ENCODE results near the gene TMEM267.
"Not testable (repeated sequence)": the region's sequence is repeated elsewhere in the genome, so short reads cannot be mapped to it uniquely, and the experiment has no call there.

The TMEM267 gene

DNA sequence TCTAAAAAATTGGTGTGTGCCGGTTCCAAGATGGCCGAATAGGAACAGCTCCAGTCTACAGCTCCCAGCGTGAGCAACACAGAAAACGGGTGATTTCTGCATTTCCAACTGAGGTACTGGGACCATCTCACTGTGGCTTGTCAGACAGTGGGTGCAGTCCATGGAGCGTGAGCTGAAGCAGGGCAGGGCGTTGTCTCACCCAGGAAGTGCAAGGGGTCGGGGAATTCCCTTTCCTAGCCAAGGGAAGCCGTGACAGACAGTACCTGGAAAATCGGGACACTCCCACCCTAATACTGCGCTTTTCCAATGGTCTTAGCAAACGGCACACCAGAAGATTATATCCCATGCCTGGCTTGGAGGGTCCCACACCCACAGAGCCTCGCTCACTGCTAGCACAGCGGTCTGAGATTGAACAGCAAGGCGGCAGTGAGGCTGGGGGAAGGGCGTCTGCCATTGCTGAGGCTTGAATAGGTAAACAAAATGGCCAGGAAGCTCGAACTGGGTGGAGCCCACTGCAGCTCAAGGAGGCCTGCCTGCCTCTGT is 81.1 kb downstream of the TMEM267 start:
- H3K4me1 Mint-ChIP-seq, result peaks cover 12% of the 10 kb centered on the region
- DNase-seq, H3K27me3 Mint-ChIP-seq, H3K4me3 Mint-ChIP-seq, H3K27ac Mint-ChIP-seq, ATAC-seq: not testable (repeated sequence)
- peaks cover 13% of the 10 kb centered on the region for H3K36me3 Mint-ChIP-seq (ENCODE audit: low read depth)
- H3K9me3 Mint-ChIP-seq, result peaks cover 31% of the 10 kb centered on the region

DNA sequence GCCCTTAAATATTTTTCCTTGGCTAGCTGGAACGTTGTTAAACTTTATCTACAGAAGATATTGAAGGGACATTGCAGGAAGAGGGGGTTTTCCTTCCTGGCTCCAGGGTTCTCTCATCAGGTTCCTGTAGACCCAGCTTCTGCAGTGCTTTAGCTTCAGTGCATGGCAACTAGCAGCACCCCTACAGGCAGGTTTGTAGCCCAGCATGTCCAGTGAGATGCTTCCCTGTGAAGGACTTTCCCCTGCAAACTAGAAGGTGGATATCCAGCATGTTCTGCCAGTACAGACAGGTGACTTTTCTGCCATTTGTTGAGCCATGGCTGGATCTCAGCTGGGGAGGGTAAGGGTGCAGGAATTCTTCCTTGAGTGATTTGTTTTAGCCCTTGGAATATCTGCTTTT is 81.8 kb downstream of the TMEM267 start:
- no peak overlapping the region for H3K27ac Mint-ChIP-seq
- peaks cover 14% of the 10 kb centered on the region for H3K4me1 Mint-ChIP-seq
- no peak for ATAC-seq
- H3K4me3 Mint-ChIP-seq, result no peak overlapping the region
- H3K27me3 Mint-ChIP-seq, result peaks cover 1% of the 10 kb centered on the region
- H3K9me3 Mint-ChIP-seq, result peaks cover 28% of the 10 kb centered on the region
- peaks cover 13% of the 10 kb centered on the region for H3K36me3 Mint-ChIP-seq (ENCODE audit: low read depth)
- DNase-seq, result no peak

DNA sequence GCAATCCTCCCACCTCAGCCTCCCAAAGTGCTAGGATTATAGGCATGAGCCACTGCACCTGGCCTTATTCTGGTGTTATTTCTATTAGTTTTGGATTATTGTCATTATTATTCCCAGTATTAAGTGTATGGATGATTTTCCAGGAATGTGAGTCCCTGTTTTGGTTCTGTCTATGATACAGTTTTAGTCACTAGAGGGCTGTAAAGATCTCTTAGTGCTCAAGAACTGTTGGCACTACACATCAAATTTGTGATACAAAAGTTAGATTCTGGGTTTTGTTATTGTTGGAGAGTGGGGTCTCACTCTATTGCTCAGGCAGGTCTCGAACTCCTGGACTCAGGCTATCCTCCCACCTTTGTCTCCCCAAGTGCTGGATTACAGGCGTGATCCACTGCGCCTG is 83.6 kb downstream of the TMEM267 start:
- Mint-ChIP-seq H3K4me3 (no peak overlapping the region), H3K36me3 (ENCODE audit: low read depth) (peaks cover 13% of the 10 kb centered on the region), H3K4me1 (peaks cover 29% of the 10 kb centered on the region), H3K27me3 (peaks cover 1% of the 10 kb centered on the region), H3K27ac (no peak overlapping the region), H3K9me3 (peaks cover 18% of the 10 kb centered on the region)
- DNase-seq, result no peak
- ATAC-seq, result no peak

DNA sequence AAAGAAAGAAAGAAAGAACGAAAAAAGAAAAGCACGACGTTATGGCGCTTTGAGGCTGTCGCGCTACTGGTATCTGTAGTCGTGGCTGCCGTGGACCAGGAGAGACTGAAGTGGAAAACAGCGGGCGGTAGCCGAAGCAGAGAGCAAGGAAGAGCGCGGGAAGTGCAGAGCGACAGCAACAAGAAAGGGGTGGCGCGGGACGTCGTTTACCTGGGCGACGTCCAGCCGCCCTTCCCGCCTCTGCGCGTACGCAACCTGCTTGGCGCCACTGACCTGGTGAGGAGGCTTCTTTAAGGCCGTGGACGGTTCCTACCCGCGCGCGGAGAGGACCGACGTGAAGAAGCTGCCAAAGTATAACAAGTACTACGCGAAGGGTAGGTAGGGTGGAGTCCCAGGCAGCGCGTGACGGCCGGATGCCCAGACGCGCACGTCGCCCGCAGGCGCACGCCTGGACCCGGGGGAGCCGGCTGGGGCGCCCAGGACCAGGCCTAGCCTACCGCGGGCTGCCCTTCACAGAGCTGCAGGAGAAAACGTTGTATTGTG is 86.8 kb downstream of the TMEM267 start:
- DNase-seq (peak; percentile 74), ATAC-seq (peak; percentile 99)
- Mint-ChIP-seq H3K36me3 (ENCODE audit: low read depth) (peaks cover 7% of the 10 kb centered on the region), H3K27me3 (no peaks in the 10 kb centered on the region), H3K4me3 (peak overlapping the region; percentile 94), H3K9me3 (no peaks in the 10 kb centered on the region), H3K27ac (peak overlapping the region; percentile 96), H3K4me1 (peaks cover 40% of the 10 kb centered on the region)

Data from activated naive CD8-positive, alpha-beta T cell treated with anti-CD3 and anti-CD28 coated beads, Interleukin-2, amount 50 U/mL, for 24 hours (primary cell).